ENCODE measurements around the gene HTR3B.

DNA sequence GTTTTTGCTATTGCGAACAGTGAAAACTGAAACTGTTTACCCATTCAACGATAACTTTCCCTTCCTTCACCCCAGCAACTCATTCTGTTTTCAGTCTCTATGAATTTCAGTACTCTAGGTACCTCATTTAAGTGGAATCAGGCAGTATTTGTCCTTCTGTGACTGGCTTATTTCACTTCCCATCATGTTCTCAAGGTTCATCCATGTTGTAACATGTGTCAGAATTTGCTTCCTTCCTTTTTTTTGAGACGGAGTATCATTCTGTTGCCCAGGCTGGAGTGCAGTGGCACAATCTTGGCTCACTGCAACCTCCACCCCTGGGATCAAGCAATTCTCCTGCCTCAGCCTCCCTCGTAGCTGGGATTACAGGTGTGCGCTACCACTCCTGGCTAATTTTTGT is 23.7 kb downstream of the HTR3B start:
- TF ChIP-seq CTCF (conservative IDR thresholded peaks at IDR 0.05 in 1 of 2, IDR thresholded peaks at IDR 0.05 in 1 of 2; ENCODE audit: extremely low read depth in 1 of 2, insufficient read depth in 1 of 2, low read depth in 1 of 2, low read length in 2 of 2) = no peak
- no peak for TF ChIP-seq EZH2 (IDR thresholded peaks at IDR 0.05; ENCODE audit: borderline replicate concordance, low read length)

Data from mammary epithelial cell (primary cell).